HG03565 (cell line): ENCODE results near the gene TMEM14B.
"Not testable (repeated sequence)": the region's sequence is repeated elsewhere in the genome, so short reads cannot be mapped to it uniquely, and the experiment has no call there.

Experiments used
- ATAC-seq: cut with Tn5 transposase; IDR thresholded peaks from one replicate; pipeline ENCODE4 v1.9.1; 2021; ENCODE audit warnings: mild to moderate bottlenecking, moderate library complexity; ENCODE audit not compliant: unreplicated experiment

Gene TMEM14B

GRCh38 chr6:10745116-10745515 lies 2.5 kb upstream of the TMEM14B start:
- no peak for ATAC-seq

GRCh38 chr6:10746915-10747250 lies 722 bp upstream of the TMEM14B start:
- no peak for ATAC-seq

- no peak for ATAC-seq
These were observed 2.1 kb downstream of the TMEM14B start for GRCh38 chr6:10749734-10750133.

GRCh38 chr6:10750568-10750967 lies 3.0 kb downstream of the TMEM14B start:
- ATAC-seq = not testable (repeated sequence)

- ATAC-seq = not testable (repeated sequence)
These were observed 4.2 kb downstream of the TMEM14B start for GRCh38 chr6:10751757-10752156.

GRCh38 chr6:10756085-10756484 lies 8.5 kb downstream of the TMEM14B start:
- ATAC-seq = no peak

- peak; percentile 49 for ATAC-seq
These were observed 11.8 kb downstream of the TMEM14B start for GRCh38 chr6:10759312-10759839.

- no peak for ATAC-seq
These were observed 12.3 kb downstream of the TMEM14B start for GRCh38 chr6:10759884-10760329.

GRCh38 chr6:10763006-10763405 lies 15.4 kb downstream of the TMEM14B start:
- ATAC-seq = no peak

- ATAC-seq = no peak
These were observed 21.8 kb downstream of the TMEM14B start for GRCh38 chr6:10769419-10769818.

GRCh38 chr6:10771371-10771894 lies 23.8 kb downstream of the TMEM14B start:
- ATAC-seq = no peak

GRCh38 chr6:10778230-10778629 lies 30.6 kb downstream of the TMEM14B start:
- ATAC-seq = no peak

GRCh38 chr6:10779076-10779475 lies 31.5 kb downstream of the TMEM14B start:
- ATAC-seq = no peak

GRCh38 chr6:10791673-10792072 lies 44.1 kb downstream of the TMEM14B start:
- no peak for ATAC-seq

GRCh38 chr6:10792101-10792500 lies 44.5 kb downstream of the TMEM14B start:
- ATAC-seq = no peak

- no peak for ATAC-seq
These were observed 45.4 kb downstream of the TMEM14B start for GRCh38 chr6:10793035-10793434.

- ATAC-seq = no peak
These were observed 46.1 kb downstream of the TMEM14B start for GRCh38 chr6:10793695-10794094.

GRCh38 chr6:10794239-10794638 lies 46.6 kb downstream of the TMEM14B start:
- no peak for ATAC-seq

- no peak for ATAC-seq
These were observed 53.2 kb downstream of the TMEM14B start for GRCh38 chr6:10800810-10801209.

- peak; percentile 97 for ATAC-seq
These were observed 53.7 kb downstream of the TMEM14B start for GRCh38 chr6:10801224-10801848.
